Ovary (tissue), 3 donors: ENCODE measurements around the gene GLRA2.

Experiments
- POLR2A ChIP-seq: fragments of 450-650 bp; IDR thresholded peaks from one replicate; pipeline ENCODE4 v1.6.1; 2017; ENCODE audit warnings: antibody characterized with exemption, mild to moderate bottlenecking, moderate library complexity
- TF ChIP-seq, protein P1 (sequence below), 3 donors: fragments of 450-650 bp in 2 of 3; fragments of 200-600 bp in 1 of 3; IDR thresholded peaks; one replicate each; pipeline versions ENCODE4 v1.5.1 to v1.8.0; 2016 to 2022; ENCODE audit warnings: antibody characterized with exemption in 3 of 3, mild to moderate bottlenecking in 1 of 3
- donor health status: DM: no; HTN: no; CAD: no.

DNA sequence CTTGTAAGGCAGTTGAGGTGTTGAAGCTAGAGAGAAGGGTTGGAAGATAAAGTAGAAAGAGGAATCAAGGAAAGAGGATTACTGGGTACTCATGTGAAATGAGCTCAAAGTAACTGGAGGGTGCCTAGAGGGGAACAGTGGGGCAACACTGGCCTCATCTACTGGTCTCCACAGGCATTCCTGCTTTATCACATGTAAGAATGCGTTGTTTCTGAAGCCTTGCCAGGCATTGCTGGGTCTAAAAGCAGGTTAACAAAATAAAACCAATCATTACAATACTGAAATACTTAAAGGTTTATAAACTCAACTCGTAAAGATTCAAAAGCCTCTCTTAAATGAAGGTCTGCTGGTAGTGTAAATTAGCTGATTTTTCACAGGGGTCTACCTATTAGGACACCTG lies 247.6 kb downstream of the GLRA2 start:
- no peak for TF ChIP-seq POLR2A
- TF ChIP-seq, protein P1, sequence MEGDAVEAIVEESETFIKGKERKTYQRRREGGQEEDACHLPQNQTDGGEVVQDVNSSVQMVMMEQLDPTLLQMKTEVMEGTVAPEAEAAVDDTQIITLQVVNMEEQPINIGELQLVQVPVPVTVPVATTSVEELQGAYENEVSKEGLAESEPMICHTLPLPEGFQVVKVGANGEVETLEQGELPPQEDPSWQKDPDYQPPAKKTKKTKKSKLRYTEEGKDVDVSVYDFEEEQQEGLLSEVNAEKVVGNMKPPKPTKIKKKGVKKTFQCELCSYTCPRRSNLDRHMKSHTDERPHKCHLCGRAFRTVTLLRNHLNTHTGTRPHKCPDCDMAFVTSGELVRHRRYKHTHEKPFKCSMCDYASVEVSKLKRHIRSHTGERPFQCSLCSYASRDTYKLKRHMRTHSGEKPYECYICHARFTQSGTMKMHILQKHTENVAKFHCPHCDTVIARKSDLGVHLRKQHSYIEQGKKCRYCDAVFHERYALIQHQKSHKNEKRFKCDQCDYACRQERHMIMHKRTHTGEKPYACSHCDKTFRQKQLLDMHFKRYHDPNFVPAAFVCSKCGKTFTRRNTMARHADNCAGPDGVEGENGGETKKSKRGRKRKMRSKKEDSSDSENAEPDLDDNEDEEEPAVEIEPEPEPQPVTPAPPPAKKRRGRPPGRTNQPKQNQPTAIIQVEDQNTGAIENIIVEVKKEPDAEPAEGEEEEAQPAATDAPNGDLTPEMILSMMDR (IDR thresholded peaks at IDR 0.05), result no peak
